GM18517 (cell line): ENCODE results near the gene UBE2G2.

Source experiments
- ATAC-seq: cut with Tn5 transposase; IDR thresholded peaks from one replicate; pipeline ENCODE4 v1.9.1; 2021; ENCODE audit warnings: mild to moderate bottlenecking, moderate library complexity; ENCODE audit not compliant: unreplicated experiment

UBE2G2 gene

GRCh38 chr21:44801468-44802395 lies at the start of gene UBE2G2:
Gene UBE2G2 (minus strand): TSS chr21:44801820. CDS start chr21:44801748, 72 bp downstream.
- ATAC-seq = no peak

GRCh38 chr21:44850905-44851657 lies 49.5 kb upstream of the UBE2G2 start:
- ATAC-seq = no peak

GRCh38 chr21:44850208-44850800 lies 48.7 kb upstream of the UBE2G2 start:
- no peak for ATAC-seq

- ATAC-seq = no peak
Observed at GRCh38 chr21:44849616-44850130, 48.1 kb upstream of the UBE2G2 start.

GRCh38 chr21:44848821-44849521 lies 47.4 kb upstream of the UBE2G2 start:
- ATAC-seq = no peak

- no peak for ATAC-seq
Observed at GRCh38 chr21:44847261-44848056, 45.8 kb upstream of the UBE2G2 start.

- no peak for ATAC-seq
Observed at GRCh38 chr21:44846485-44847260, 45.1 kb upstream of the UBE2G2 start.

- ATAC-seq = no peak
Observed at GRCh38 chr21:44846224-44846484, 44.5 kb upstream of the UBE2G2 start.

GRCh38 chr21:44845418-44846223 lies 44.0 kb upstream of the UBE2G2 start:
- ATAC-seq = no peak

GRCh38 chr21:44844256-44844655 lies 42.6 kb upstream of the UBE2G2 start:
- ATAC-seq = no peak

- no peak for ATAC-seq
Observed at GRCh38 chr21:44842721-44843445, 41.3 kb upstream of the UBE2G2 start.

GRCh38 chr21:44842087-44842486 lies 40.5 kb upstream of the UBE2G2 start:
- ATAC-seq = no peak

- ATAC-seq = no peak
Observed at GRCh38 chr21:44840771-44841170, 39.2 kb upstream of the UBE2G2 start.

- ATAC-seq = no peak
Observed at GRCh38 chr21:44838951-44839350, 37.3 kb upstream of the UBE2G2 start.

GRCh38 chr21:44838039-44838895 lies 36.6 kb upstream of the UBE2G2 start:
- no peak for ATAC-seq

- no peak for ATAC-seq
Observed at GRCh38 chr21:44837537-44837936, 35.9 kb upstream of the UBE2G2 start.
